Hepatocyte (in vitro differentiated cells): Measurements from ENCODE around the gene COA8. TPM values are rescaled to one million over a fixed set of nuclear protein-coding genes. Genes with fewer than 3 reads are reported as not detected.

ENCODE experiments used
- DNase-seq: peaks from one replicate; pipeline ENCODE4 v3.0.0-alpha.2; 2016; ENCODE audit warnings: low spot score
- H2AFZ ChIP-seq: fragments of 200-600 bp; sonication (generic); 2 replicates; pipeline ENCODE4 v1.6.0; 2016; ENCODE audit warnings: antibody characterized with exemption, mild to moderate bottlenecking
- H3K27ac ChIP-seq: fragments of 200-600 bp; sonication (generic); 2 replicates; pipeline ENCODE4 v1.5.1; 2016; ENCODE audit warnings: mild to moderate bottlenecking
- H3K27me3 ChIP-seq: fragments of 200-600 bp; sonication (generic); 2 replicates; pipeline ENCODE4 v1.6.1; 2016
- H3K36me3 ChIP-seq: fragments of 200-600 bp; sonication (generic); replicated peaks from 2 replicates; pipeline ENCODE4 v1.5.1; 2016; ENCODE audit warnings: low read depth; ENCODE audit not compliant: insufficient read depth
- H3K4me1 ChIP-seq: fragments of 200-600 bp; sonication (generic); 2 replicates; pipeline ENCODE4 v1.5.1; 2016; ENCODE audit warnings: mild to moderate bottlenecking, moderate library complexity; ENCODE audit not compliant: insufficient read depth
- H3K4me2 ChIP-seq: fragments of 200-600 bp; sonication (generic); 2 replicates; pipeline ENCODE4 v1.6.0; 2016
- H3K4me3 ChIP-seq: fragments of 200-600 bp; sonication (generic); 2 replicates; pipeline ENCODE4 v1.5.1; 2016; ENCODE audit warnings: mild to moderate bottlenecking
- H3K79me2 ChIP-seq: fragments of 200-600 bp; sonication (generic); 2 replicates; pipeline ENCODE4 v1.6.0; 2017; ENCODE audit warnings: mild to moderate bottlenecking
- H3K9me2 ChIP-seq: fragments of 200-600 bp; sonication (generic); replicated peaks from 2 replicates; pipeline ENCODE4 v1.6.0; 2017; ENCODE audit warnings: mild to moderate bottlenecking; ENCODE audit not compliant: insufficient read depth
- H3K9me3 ChIP-seq: fragments of 200-600 bp; sonication (generic); 2 replicates; pipeline ENCODE4 v1.5.1; 2016; ENCODE audit warnings: low read depth, mild to moderate bottlenecking
- H4K20me1 ChIP-seq: fragments of 200-600 bp; sonication (generic); 2 replicates; pipeline ENCODE4 v1.6.0; 2016; ENCODE audit warnings: mild to moderate bottlenecking; ENCODE audit not compliant: insufficient read depth, poor library complexity, severe bottlenecking
- EZH2 ChIP-seq: fragments of 200-600 bp; sonication (generic); IDR thresholded peaks from 2 replicates; pipeline ENCODE4 v1.6.1; 2016; ENCODE audit warnings: antibody characterized with exemption, mild to moderate bottlenecking, borderline replicate concordance
- EZH2phosphoT487 ChIP-seq: fragments of 200-600 bp; sonication (generic); IDR thresholded peaks from one replicate; pipeline ENCODE4 v1.6.1; 2018; ENCODE audit warnings: antibody characterized with exemption, mild to moderate bottlenecking, low read depth, moderate library complexity; ENCODE audit not compliant: unreplicated experiment, severe bottlenecking
- WGBS: methylation state at CpG from one replicate; pipeline ENCODE4 v1.1.6; 2016; ENCODE audit warnings: low lambda C conversion rate; ENCODE audit errors: missing lambda C conversion rate; 5-methylcytosine and 5-hydroxymethylcytosine counted together
- polyA plus RNA-seq: library from polyadenylated mRNA; unstranded; fragments of >200 nt; fragmentation: Nextera tagmentation; extraction: Ambion mirVana; gene quantifications from 2 replicates; pipeline ENCODE4 v1.2.1, GENCODE V29; 2016
- total RNA-seq: library from RNA; depleted of rRNA; stranded (reverse); fragments of >200 nt; gene quantifications from 2 replicates; pipeline ENCODE4 v1.2.3, GENCODE V29; 2014
- TF ChIP-seq, protein P1 (sequence below): fragments of 200-600 bp; sonication (generic); IDR thresholded peaks from 2 replicates; pipeline ENCODE4 v1.5.1; 2016; ENCODE audit warnings: antibody characterized with exemption, mild to moderate bottlenecking; ENCODE audit not compliant: poor library complexity

COA8 gene
- total and polyA plus RNA-seq, 2 experiments from 2014 or later = 58.7 to 68.2 TPM

DNA sequence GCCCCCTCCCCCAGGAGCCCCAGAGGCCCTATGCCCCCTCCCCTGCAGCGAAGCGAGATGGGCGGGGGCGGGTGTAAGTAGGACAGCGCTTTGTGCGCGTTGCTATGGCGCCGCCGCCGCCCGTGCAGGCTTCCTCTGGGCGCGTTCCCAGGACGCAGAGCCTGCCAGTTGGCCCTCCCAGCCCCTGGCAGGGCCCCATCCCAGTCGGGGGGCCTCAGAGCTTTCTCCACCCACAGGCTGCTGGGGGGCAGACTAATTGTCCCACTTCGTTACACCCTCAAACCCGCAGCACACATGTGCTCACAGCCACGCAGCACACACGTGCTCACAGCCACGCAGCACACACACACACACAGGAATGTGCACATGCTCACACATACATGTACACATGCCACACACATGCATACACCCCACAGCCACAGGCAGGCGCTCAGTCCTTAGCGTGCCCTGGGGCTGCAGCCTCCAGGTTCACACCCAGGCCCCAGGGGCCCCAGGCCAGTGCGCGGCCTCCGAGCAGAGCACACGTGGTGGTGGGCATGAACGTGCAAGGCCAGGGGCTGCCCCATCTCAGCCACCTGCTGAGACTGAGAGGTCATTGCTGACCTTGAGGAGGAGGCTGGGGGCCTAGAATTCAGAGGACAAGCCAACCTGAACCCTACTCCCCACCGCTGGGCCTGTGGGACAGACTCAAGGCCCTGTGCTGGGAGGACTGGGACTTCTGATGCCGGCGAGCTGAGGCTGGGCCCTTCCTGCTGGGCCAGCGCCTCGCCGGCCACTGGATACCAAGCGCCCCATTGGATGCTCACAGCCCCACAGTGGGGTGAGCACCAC, 18.2 kb upstream of the COA8 start:
- TF ChIP-seq EZH2phosphoT487 = no peak
- no peak for TF ChIP-seq EZH2
- Histone ChIP-seq H3K79me2 (no peaks in the 10 kb centered on the region), H3K27ac (no peak overlapping the region), H3K4me3 (no peak overlapping the region), H3K4me1 (peaks cover 34% of the 10 kb centered on the region), H3K9me3 (no peaks in the 10 kb centered on the region), H3K9me2 (no peaks in the 10 kb centered on the region), H3K36me3 (no peaks in the 10 kb centered on the region), H4K20me1 (no peaks in the 10 kb centered on the region), H3K27me3 (no peaks in the 10 kb centered on the region), H2AFZ (no peak overlapping the region), H3K4me2 (no peak overlapping the region)
- no peak for DNase-seq
- WGBS = 91% methylated on average over 22 of the region's 35 CpGs

DNA sequence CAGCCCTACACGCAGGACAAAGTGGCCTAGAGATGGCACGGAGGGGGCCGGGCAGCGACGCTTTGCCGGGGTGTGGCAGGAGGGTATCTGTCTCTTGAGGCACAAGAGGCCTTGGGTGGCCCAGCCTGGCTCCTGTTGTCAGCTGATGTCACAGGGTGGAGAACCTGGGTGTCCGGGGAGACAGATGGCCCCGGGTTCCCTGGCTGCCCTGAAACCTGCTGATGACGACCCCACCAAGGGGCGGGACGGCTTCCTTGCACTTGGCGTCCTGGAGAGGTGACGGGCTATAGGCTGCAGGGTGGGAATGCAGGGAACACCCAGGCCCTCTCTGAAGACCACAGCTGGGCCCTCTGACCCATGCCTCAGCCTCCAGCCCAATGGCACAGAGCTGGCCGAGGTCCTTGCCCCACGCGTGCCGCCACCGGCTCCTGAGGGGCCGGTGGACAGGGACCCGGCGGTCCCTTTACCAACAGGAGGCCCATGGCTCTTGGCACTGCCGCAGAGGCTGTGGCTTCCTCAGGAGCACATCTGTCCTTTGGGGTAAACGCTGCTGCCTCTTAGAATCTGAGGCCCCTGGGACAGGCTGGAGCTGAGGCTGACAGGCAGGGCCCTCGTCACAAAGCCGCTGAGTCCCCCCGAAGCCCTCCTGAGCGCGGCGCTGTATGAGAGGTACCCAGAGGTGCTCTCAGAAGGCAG, 17.4 kb upstream of the COA8 start:
- Histone ChIP-seq H3K79me2 (no peaks in the 10 kb centered on the region), H3K36me3 (no peaks in the 10 kb centered on the region), H3K4me1 (peaks cover 29% of the 10 kb centered on the region), H3K4me2 (no peak overlapping the region), H3K27ac (no peak overlapping the region), H3K27me3 (no peaks in the 10 kb centered on the region), H3K4me3 (no peak overlapping the region), H3K9me2 (no peaks in the 10 kb centered on the region), H4K20me1 (no peaks in the 10 kb centered on the region), H3K9me3 (no peaks in the 10 kb centered on the region), H2AFZ (no peak overlapping the region)
- 89% methylated on average over 29 of the region's 29 CpGs for WGBS
- TF ChIP-seq, protein P1, sequence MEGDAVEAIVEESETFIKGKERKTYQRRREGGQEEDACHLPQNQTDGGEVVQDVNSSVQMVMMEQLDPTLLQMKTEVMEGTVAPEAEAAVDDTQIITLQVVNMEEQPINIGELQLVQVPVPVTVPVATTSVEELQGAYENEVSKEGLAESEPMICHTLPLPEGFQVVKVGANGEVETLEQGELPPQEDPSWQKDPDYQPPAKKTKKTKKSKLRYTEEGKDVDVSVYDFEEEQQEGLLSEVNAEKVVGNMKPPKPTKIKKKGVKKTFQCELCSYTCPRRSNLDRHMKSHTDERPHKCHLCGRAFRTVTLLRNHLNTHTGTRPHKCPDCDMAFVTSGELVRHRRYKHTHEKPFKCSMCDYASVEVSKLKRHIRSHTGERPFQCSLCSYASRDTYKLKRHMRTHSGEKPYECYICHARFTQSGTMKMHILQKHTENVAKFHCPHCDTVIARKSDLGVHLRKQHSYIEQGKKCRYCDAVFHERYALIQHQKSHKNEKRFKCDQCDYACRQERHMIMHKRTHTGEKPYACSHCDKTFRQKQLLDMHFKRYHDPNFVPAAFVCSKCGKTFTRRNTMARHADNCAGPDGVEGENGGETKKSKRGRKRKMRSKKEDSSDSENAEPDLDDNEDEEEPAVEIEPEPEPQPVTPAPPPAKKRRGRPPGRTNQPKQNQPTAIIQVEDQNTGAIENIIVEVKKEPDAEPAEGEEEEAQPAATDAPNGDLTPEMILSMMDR = no peak
- no peak for TF ChIP-seq EZH2
- TF ChIP-seq EZH2phosphoT487 = no peak
- DNase-seq = no peak

DNA sequence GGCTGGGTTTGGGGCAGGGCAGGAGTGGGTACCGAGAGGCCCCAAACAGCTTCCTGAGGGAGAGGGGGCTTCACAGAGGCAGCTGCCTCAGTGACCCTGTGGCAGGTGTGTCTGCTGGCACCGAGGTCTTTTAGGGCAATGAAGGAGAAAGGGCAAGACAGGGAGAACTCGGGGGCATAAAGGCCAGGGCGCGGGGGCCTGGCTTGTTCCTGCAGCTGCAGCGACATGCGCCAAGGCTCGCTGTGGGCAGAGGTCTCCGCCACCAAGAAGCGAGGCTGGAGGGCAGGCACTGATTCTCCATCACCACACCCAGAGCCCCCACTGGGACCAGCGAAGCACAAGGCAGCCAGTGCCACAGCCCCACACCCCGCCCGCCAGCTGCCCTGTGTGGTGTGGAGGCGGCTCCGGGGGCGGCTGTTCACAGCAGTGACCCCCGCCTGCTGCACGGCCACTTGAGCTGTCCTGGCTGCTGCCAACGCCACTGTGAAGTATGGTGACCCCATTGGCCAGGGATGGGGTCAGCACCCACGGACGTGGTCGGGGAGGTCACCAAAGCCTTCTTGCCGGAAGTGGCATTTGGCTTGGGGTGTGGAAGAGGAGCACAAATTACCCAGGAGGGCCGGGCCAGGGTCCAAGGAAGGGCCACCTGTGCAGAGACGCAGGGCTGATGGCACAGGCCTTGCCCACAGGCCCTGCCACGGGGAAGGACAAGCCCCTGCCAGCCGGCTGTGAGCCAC, 16.7 kb upstream of the COA8 start:
- Histone ChIP-seq H3K27ac (no peak overlapping the region), H3K27me3 (no peaks in the 10 kb centered on the region), H3K4me2 (no peak overlapping the region), H3K4me3 (no peak overlapping the region), H3K4me1 (peaks cover 22% of the 10 kb centered on the region), H4K20me1 (no peaks in the 10 kb centered on the region), H2AFZ (no peak overlapping the region), H3K9me2 (no peaks in the 10 kb centered on the region), H3K36me3 (no peaks in the 10 kb centered on the region), H3K9me3 (no peaks in the 10 kb centered on the region), H3K79me2 (no peaks in the 10 kb centered on the region)
- no peak for DNase-seq
- WGBS = 90% methylated on average over 22 of the region's 27 CpGs
- TF ChIP-seq EZH2 = no peak
- no peak for TF ChIP-seq EZH2phosphoT487
- TF ChIP-seq, protein P1 = no peak
